Esophagus muscularis mucosa (tissue), 4 donors: ENCODE data around the gene LMOD1. TPM values are rescaled to one million over a fixed set of nuclear protein-coding genes. Genes with fewer than 3 reads are reported as not detected.
"Not testable (repeated sequence)": the region's sequence is repeated elsewhere in the genome, so short reads cannot be mapped to it uniquely, and the experiment has no call there.

Source experiments
- DNase-seq: peaks from one replicate; pipeline ENCODE4 v3.0.0-alpha.2; 2017; ENCODE audit errors: extremely low spot score
- H3K27ac ChIP-seq, 4 donors: fragments of 200-600 bp; sonication (generic); replicated peaks in 1 of 4; 1 replicate in 3 of 4; 2 replicates in 1 of 4; pipeline ENCODE4 v1.5.1; 2016 to 2019; ENCODE audit warnings: mild to moderate bottlenecking in 1 of 4
- H3K27me3 ChIP-seq, 4 donors: fragments of 200-600 bp; sonication (generic); one replicate each; pipeline versions ENCODE4 v1.5.1 to v1.6.0; 2016 to 2019
- H3K36me3 ChIP-seq, 4 donors: fragments of 200-600 bp; sonication (generic); one replicate each; pipeline ENCODE4 v1.5.1; 2016 to 2019
- H3K4me1 ChIP-seq, 4 donors: fragments of 200-600 bp; sonication (generic); one replicate each; pipeline ENCODE4 v1.5.1; 2016 to 2019
- H3K4me3 ChIP-seq, 4 donors: fragments of 200-600 bp; sonication (generic); 1 replicate in 2 of 4; 2 replicates in 2 of 4; pipeline ENCODE4 v1.5.1; 2016 to 2019; ENCODE audit warnings: mild to moderate bottlenecking in 4 of 4, moderate library complexity in 1 of 4
- H3K9me3 ChIP-seq, 4 donors: fragments of 200-600 bp; sonication (generic); 1 replicate in 3 of 4; 2 replicates in 1 of 4; pipeline ENCODE4 v1.5.1; 2016 to 2019
- CTCF ChIP-seq, 3 experiments: fragments of 200-600 bp in 2 of 3; fragments of 450-650 bp in 1 of 3; sonication (generic) in 2 of 3; IDR thresholded peaks; one replicate each; pipeline ENCODE4 v1.5.1; 2017 to 2019; ENCODE audit warnings: antibody characterized with exemption in 3 of 3, mild to moderate bottlenecking in 2 of 3, moderate library complexity in 1 of 3
- EP300 ChIP-seq: sonication (generic); formaldehyde crosslinking; IDR thresholded peaks from one replicate; pipeline ENCODE4 v1.6.1; 2017; ENCODE audit warnings: antibody characterized with exemption
- POLR2A ChIP-seq: fragments of 450-650 bp; IDR thresholded peaks from one replicate; pipeline ENCODE4 v1.6.1; 2017; ENCODE audit warnings: antibody characterized with exemption, moderate library complexity, mild to moderate bottlenecking, low read depth
- POLR2AphosphoS5 ChIP-seq, 2 donors: sonication (generic); formaldehyde crosslinking; IDR thresholded peaks; one replicate each; pipeline ENCODE4 v1.6.1; 2017; ENCODE audit warnings: antibody characterized with exemption in 2 of 2
- WGBS: methylation state at CpG from one replicate; pipeline ENCODE4 v1.1.5; 2018; 5-methylcytosine and 5-hydroxymethylcytosine counted together
- intact Hi-C: fragments of 100-400 bp; cut with DNase I; formaldehyde crosslinking; loops from one replicate; pipeline ENCODE4 v1.15.1; 2023
- total RNA-seq, 4 donors: library from RNA; depleted of rRNA; stranded (reverse); fragments of >200 nt; gene quantifications; one replicate each; pipeline versions ENCODE4 v1.1.0 to v1.2.1, GENCODE V29; 2016

LMOD1 gene
- total RNA-seq, 4 donors from 2014 or later, result 1,021 to 1,618 (median 1,290) TPM

GRCh38 chr1:201861448-201861847 lies 84.9 kb downstream of the LMOD1 start:
- DNase-seq, result no peak
- no peak for TF ChIP-seq POLR2AphosphoS5 (IDR thresholded peaks at IDR 0.05)
- TF ChIP-seq EP300, result no peak
- no peak for TF ChIP-seq POLR2A
- TF ChIP-seq CTCF (IDR thresholded peaks at IDR 0.05), result no peak
- Histone ChIP-seq H3K4me3 (no peak overlapping the region), H3K27ac (no peak overlapping the region), H3K36me3 (peaks cover 45 to 99% (median 83%) of the 10 kb centered on the region in 4 donors), H3K4me1 (no peaks in the 10 kb centered on the region), H3K9me3 (no peaks in the 10 kb centered on the region), H3K27me3 (no peaks in the 10 kb centered on the region)
- WGBS, result 91% methylated on average over 7 of the region's 7 CpGs
- intact Hi-C loops, result no loop called here

- H3K27me3 ChIP-seq, result no peaks in the 10 kb centered on the region
- DNase-seq, result no peak
- WGBS, result 85% methylated on average over 5 of the region's 5 CpGs
- H3K4me1 ChIP-seq, result no peaks in the 10 kb centered on the region
- intact Hi-C loops, result no loop called here
- H3K9me3 ChIP-seq, result no peaks in the 10 kb centered on the region
- peaks cover 64 to 99% (median 83%) of the 10 kb centered on the region in 4 donors for H3K36me3 ChIP-seq
- H3K4me3 ChIP-seq, result no peak overlapping the region
- TF ChIP-seq POLR2A (no peak), CTCF (IDR thresholded peaks at IDR 0.05) (no peak), POLR2AphosphoS5 (IDR thresholded peaks at IDR 0.05) (no peak), EP300 (no peak)
- H3K27ac ChIP-seq, result no peak overlapping the region
These were observed 86.9 kb downstream of the LMOD1 start for GRCh38 chr1:201859424-201859823.

- peaks cover 69 to 99% (median 89%) of the 10 kb centered on the region in 4 donors for H3K36me3 ChIP-seq
- H3K4me1 ChIP-seq, H3K27ac ChIP-seq, H3K4me3 ChIP-seq, H3K9me3 ChIP-seq, DNase-seq, intact Hi-C loops, H3K27me3 ChIP-seq: not testable (repeated sequence)
- 97% methylated on average over 2 of the region's 2 CpGs for WGBS
These were observed 89.6 kb downstream of the LMOD1 start for GRCh38 chr1:201856722-201857121.

- Histone ChIP-seq H3K27ac (no peak overlapping the region), H3K36me3 (peaks cover 47 to 77% (median 64%) of the 10 kb centered on the region in 4 donors), H3K27me3 (no peaks in the 10 kb centered on the region), H3K9me3 (no peaks in the 10 kb centered on the region), H3K4me3 (no peak overlapping the region), H3K4me1 (peaks cover 20 to 25% (median 22%) of the 10 kb centered on the region in 4 donors)
- WGBS, result 65% methylated on average over 1 of the region's 1 CpG
- intact Hi-C loops, result no loop called here
- DNase-seq, result no peak
- no peak for TF ChIP-seq POLR2A
- no peak for TF ChIP-seq POLR2AphosphoS5 (IDR thresholded peaks at IDR 0.05)
These were observed 94.4 kb downstream of the LMOD1 start for GRCh38 chr1:201851949-201852348.

GRCh38 chr1:201850053-201850397 lies 96.3 kb downstream of the LMOD1 start:
- DNase-seq, result no peak
- peak overlapping the region; percentile 55 to 66 (median 62) for H3K27ac ChIP-seq
- intact Hi-C loops, result no loop called here
- WGBS, result 8% methylated on average over 1 of the region's 1 CpG
- no peaks in the 10 kb centered on the region for H3K9me3 ChIP-seq
- H3K4me1 ChIP-seq, result peaks cover 20 to 27% (median 24%) of the 10 kb centered on the region in 4 donors
- H3K4me3 ChIP-seq, result no peak overlapping the region
- H3K27me3 ChIP-seq, result no peaks in the 10 kb centered on the region
- peaks cover 28 to 58% (median 47%) of the 10 kb centered on the region in 4 donors for H3K36me3 ChIP-seq
- TF ChIP-seq POLR2A, result no peak

- Histone ChIP-seq H3K4me3 (no peak overlapping the region), H3K9me3 (no peaks in the 10 kb centered on the region), H3K36me3 (peaks cover 23 to 53% (median 42%) of the 10 kb centered on the region in 4 donors), H3K27ac (peak overlapping the region; percentile 55 to 66 (median 62)), H3K4me1 (peaks cover 20 to 27% (median 24%) of the 10 kb centered on the region in 4 donors), H3K27me3 (no peaks in the 10 kb centered on the region)
- DNase-seq, result no peak
- no peak for TF ChIP-seq EP300
- TF ChIP-seq POLR2AphosphoS5 (IDR thresholded peaks at IDR 0.05), result peak in 1 of 2 donors; percentile 32
- WGBS, result 75% methylated on average over 2 of the region's 2 CpGs
- intact Hi-C loops, result no loop called here
These were observed 96.8 kb downstream of the LMOD1 start for GRCh38 chr1:201849372-201850052.

GRCh38 chr1:201848230-201848629 lies 98.1 kb downstream of the LMOD1 start:
- no peak overlapping the region for H3K27ac ChIP-seq
- H3K27me3 ChIP-seq, result no peaks in the 10 kb centered on the region
- no peak for DNase-seq
- no peak overlapping the region for H3K4me3 ChIP-seq
- WGBS, result 96% methylated on average over 6 of the region's 6 CpGs
- no peaks in the 10 kb centered on the region for H3K9me3 ChIP-seq
- intact Hi-C loops, result no loop called here
- no peak for TF ChIP-seq POLR2AphosphoS5 (IDR thresholded peaks at IDR 0.05)
- TF ChIP-seq POLR2A, result no peak
- TF ChIP-seq CTCF (IDR thresholded peaks at IDR 0.05), result no peak
- TF ChIP-seq EP300, result no peak
- peaks cover 10 to 40% (median 29%) of the 10 kb centered on the region in 4 donors for H3K36me3 ChIP-seq
- peaks cover 20 to 27% (median 24%) of the 10 kb centered on the region in 4 donors for H3K4me1 ChIP-seq
